Mucosa of rectum (tissue), 2 donors: ENCODE data around the gene PRKCH.

Experiments used
- H3K27ac ChIP-seq, 2 donors: one replicate each; pipeline ENCODE4 v1.7.0; 2013; ENCODE audit warnings: inconsistent platforms in 2 of 2, low read depth in 2 of 2, low read length in 2 of 2
- H3K27me3 ChIP-seq, 2 donors: one replicate each; pipeline ENCODE4 v1.7.0; 2013; ENCODE audit warnings: low read length in 2 of 2; ENCODE audit not compliant: control insufficient read depth in 2 of 2, insufficient read depth in 2 of 2
- H3K36me3 ChIP-seq, 2 donors: one replicate each; pipeline ENCODE4 v1.7.0; 2013; ENCODE audit warnings: low read length in 2 of 2; ENCODE audit not compliant: control insufficient read depth in 2 of 2, insufficient read depth in 2 of 2
- H3K4me1 ChIP-seq, 2 donors: one replicate each; pipeline ENCODE4 v1.7.0; 2013; ENCODE audit warnings: low read length in 2 of 2, mild to moderate bottlenecking in 1 of 2; ENCODE audit not compliant: control insufficient read depth in 2 of 2, insufficient read depth in 2 of 2
- H3K4me3 ChIP-seq, 2 donors: one replicate each; pipeline ENCODE4 v1.7.0; 2013; ENCODE audit warnings: low read length in 2 of 2
- H3K9ac ChIP-seq, 2 donors: one replicate each; pipeline ENCODE4 v1.7.0; 2013; ENCODE audit warnings: low read length in 2 of 2, low read depth in 1 of 2, mild to moderate bottlenecking in 1 of 2
- H3K9me3 ChIP-seq, 2 donors: one replicate each; pipeline ENCODE4 v1.7.0; 2013; ENCODE audit warnings: low read length in 2 of 2; ENCODE audit not compliant: control insufficient read depth in 2 of 2
- donor health status: healthy.
- donor health status: Normal muscosa, but diverticular disease.

Gene PRKCH

GRCh38 chr14:61395115-61395725 lies 73.8 kb downstream of the PRKCH start:
- Histone ChIP-seq H3K9me3 (no peaks in the 10 kb centered on the region), H3K4me3 (no peak overlapping the region), H3K4me1 (no peaks in the 10 kb centered on the region), H3K27me3 (no peaks in the 10 kb centered on the region), H3K9ac (no peak overlapping the region), H3K27ac (no peak overlapping the region), H3K36me3 (no peaks in the 10 kb centered on the region)

- Histone ChIP-seq H3K27ac (no peak overlapping the region), H3K4me1 (no peaks in the 10 kb centered on the region), H3K4me3 (no peak overlapping the region), H3K9ac (no peak overlapping the region), H3K27me3 (no peaks in the 10 kb centered on the region), H3K9me3 (no peaks in the 10 kb centered on the region), H3K36me3 (no peaks in the 10 kb centered on the region)
Measured at GRCh38 chr14:61396279-61396678, 74.9 kb downstream of the PRKCH start.

- Histone ChIP-seq H3K4me3 (no peak overlapping the region), H3K9me3 (no peaks in the 10 kb centered on the region), H3K36me3 (no peaks in the 10 kb centered on the region), H3K27ac (no peak overlapping the region), H3K4me1 (no peaks in the 10 kb centered on the region), H3K27me3 (no peaks in the 10 kb centered on the region), H3K9ac (no peak overlapping the region)
Measured at GRCh38 chr14:61396694-61397093, 75.3 kb downstream of the PRKCH start.

GRCh38 chr14:61397615-61398014 lies 76.2 kb downstream of the PRKCH start:
- Histone ChIP-seq H3K4me1 (no peaks in the 10 kb centered on the region), H3K27ac (no peak overlapping the region), H3K4me3 (no peak overlapping the region), H3K27me3 (no peaks in the 10 kb centered on the region), H3K36me3 (no peaks in the 10 kb centered on the region), H3K9me3 (no peaks in the 10 kb centered on the region), H3K9ac (no peak overlapping the region)

DNA sequence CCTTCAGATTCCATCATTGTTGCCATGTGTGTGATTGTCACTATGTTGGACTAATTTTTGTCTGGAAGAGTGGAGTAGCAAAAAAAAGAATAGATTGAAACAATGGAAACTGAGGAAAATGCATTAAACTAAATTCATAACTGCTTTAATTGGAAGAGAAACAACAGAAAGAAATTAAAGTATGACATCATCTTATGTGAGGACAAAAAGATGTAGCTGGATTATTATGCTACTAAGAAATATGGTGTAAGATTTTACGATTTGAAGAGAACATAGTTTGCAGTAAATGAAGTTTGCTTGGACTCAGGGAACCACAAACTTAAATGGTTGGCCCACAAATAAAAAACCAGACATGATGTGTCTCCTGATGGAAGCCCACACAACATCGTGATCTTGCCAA lies 76.8 kb downstream of the PRKCH start:
- Histone ChIP-seq H3K9ac (no peak overlapping the region), H3K27ac (no peak overlapping the region), H3K4me3 (no peak overlapping the region), H3K27me3 (no peaks in the 10 kb centered on the region), H3K36me3 (no peaks in the 10 kb centered on the region), H3K4me1 (no peaks in the 10 kb centered on the region), H3K9me3 (no peaks in the 10 kb centered on the region)

- H3K36me3 ChIP-seq, result no peaks in the 10 kb centered on the region
- no peak overlapping the region for H3K4me3 ChIP-seq
- no peak overlapping the region for H3K27ac ChIP-seq
- H3K9me3 ChIP-seq, result no peaks in the 10 kb centered on the region
- H3K9ac ChIP-seq, result no peak overlapping the region
- H3K27me3 ChIP-seq, result no peaks in the 10 kb centered on the region
- H3K4me1 ChIP-seq, result no peaks in the 10 kb centered on the region
Measured at GRCh38 chr14:61399365-61399764, 78.0 kb downstream of the PRKCH start.

DNA sequence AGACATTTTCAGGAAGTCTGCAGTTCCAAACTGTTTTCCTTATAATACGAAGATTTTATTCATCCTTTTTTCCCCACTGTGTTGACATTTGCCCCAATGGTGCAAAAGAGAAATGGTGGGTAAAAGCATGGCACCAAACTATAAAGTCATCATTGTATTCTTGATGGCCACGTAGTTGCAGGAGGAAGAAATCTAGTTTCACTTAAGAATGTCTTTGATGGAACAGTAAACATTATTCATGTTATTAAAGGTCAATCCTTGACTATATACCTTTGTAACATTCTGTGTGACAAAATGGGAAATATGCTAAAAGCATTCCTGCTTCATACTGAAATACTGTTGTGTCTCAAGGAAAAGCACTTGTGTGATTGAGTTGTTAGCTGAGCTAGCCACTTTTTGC lies 80.1 kb downstream of the PRKCH start:
- Histone ChIP-seq H3K27me3 (no peaks in the 10 kb centered on the region), H3K4me3 (no peak overlapping the region), H3K9me3 (no peaks in the 10 kb centered on the region), H3K9ac (no peak overlapping the region), H3K27ac (no peak overlapping the region), H3K4me1 (no peaks in the 10 kb centered on the region), H3K36me3 (no peaks in the 10 kb centered on the region)

DNA sequence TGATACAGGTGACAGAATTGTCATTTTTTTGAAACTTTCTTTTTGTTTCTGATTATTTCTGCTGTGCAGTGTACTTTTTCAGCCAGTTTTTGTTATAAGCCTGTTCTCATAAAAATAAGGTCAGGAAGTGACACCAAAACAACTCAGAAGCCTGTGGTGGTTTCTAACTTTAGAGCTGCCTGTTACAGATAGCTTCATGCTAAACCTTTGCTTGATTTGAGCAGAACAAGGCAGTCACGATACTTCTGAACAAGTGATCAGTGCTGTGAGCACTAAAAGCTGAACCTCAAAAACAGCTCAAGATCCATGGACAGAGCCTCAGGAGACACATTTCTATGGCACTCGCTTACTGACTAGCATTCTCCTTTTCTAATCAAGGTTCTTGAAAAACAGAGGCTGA lies 82.0 kb downstream of the PRKCH start:
- no peaks in the 10 kb centered on the region for H3K36me3 ChIP-seq
- H3K27ac ChIP-seq, result peak overlapping the region in 1 of 2 donors; percentile 6
- no peaks in the 10 kb centered on the region for H3K4me1 ChIP-seq
- H3K9me3 ChIP-seq, result no peaks in the 10 kb centered on the region
- no peak overlapping the region for H3K4me3 ChIP-seq
- no peak overlapping the region for H3K9ac ChIP-seq
- H3K27me3 ChIP-seq, result no peaks in the 10 kb centered on the region

DNA sequence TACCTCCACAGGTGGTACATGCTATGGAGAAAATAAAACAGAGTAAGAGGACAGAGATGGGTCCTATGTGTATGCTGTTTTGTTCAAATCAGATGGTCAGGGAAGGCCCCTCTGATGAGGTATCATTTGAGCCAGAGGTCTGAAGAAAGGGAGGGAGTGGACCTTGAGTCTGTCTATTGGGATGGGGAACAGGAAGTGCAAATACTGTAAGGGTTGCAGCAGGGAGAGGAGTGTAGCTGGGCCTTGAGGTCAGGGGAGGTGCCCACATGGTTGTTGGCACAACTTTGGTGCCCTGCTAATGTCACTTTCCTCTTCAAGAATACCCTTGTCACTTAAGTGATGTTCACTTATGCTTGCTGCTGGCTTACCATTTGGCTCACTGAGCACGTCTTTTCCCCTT lies 83.3 kb downstream of the PRKCH start:
- no peaks in the 10 kb centered on the region for H3K27me3 ChIP-seq

GRCh38 chr14:61406198-61406597 lies 84.8 kb downstream of the PRKCH start:
- H3K36me3 ChIP-seq, result no peaks in the 10 kb centered on the region
- no peak overlapping the region for H3K4me3 ChIP-seq
- no peaks in the 10 kb centered on the region for H3K9me3 ChIP-seq
- no peak overlapping the region for H3K27ac ChIP-seq
- no peaks in the 10 kb centered on the region for H3K4me1 ChIP-seq
- H3K27me3 ChIP-seq, result no peaks in the 10 kb centered on the region
- no peak overlapping the region for H3K9ac ChIP-seq

More for the DNA sequence above, 83.3 kb downstream of the PRKCH start:
- Histone ChIP-seq H3K4me1 (no peaks in the 10 kb centered on the region), H3K9me3 (no peaks in the 10 kb centered on the region), H3K4me3 (no peak overlapping the region), H3K9ac (no peak overlapping the region), H3K36me3 (no peaks in the 10 kb centered on the region), H3K27ac (no peak overlapping the region)

- Histone ChIP-seq H3K9me3 (no peaks in the 10 kb centered on the region), H3K4me3 (no peak overlapping the region), H3K27me3 (no peaks in the 10 kb centered on the region), H3K36me3 (no peaks in the 10 kb centered on the region), H3K9ac (no peak overlapping the region), H3K4me1 (no peaks in the 10 kb centered on the region), H3K27ac (no peak overlapping the region)
Measured at GRCh38 chr14:61406675-61407074, 85.3 kb downstream of the PRKCH start.
